Measurements from ENCODE around the gene GRAMD2A.

Gene GRAMD2A

GRCh38 chr15:72217216-72217615 lies 19.6 kb upstream of the GRAMD2A start:
- no peak for DNase-seq (ENCODE audit: low read depth in 2 of 2)

- DNase-seq (ENCODE audit: low read depth in 2 of 2) = no peak
Observed at GRCh38 chr15:72216079-72216478, 18.5 kb upstream of the GRAMD2A start.

GRCh38 chr15:72207558-72208085 lies 10.0 kb upstream of the GRAMD2A start:
- DNase-seq (ENCODE audit: low read depth in 2 of 2) = no peak

GRCh38 chr15:72206677-72207000 lies 9.1 kb upstream of the GRAMD2A start:
- no peak for DNase-seq (ENCODE audit: low read depth in 2 of 2)

GRCh38 chr15:72205896-72206676 lies 8.5 kb upstream of the GRAMD2A start:
- no peak for DNase-seq (ENCODE audit: low read depth in 2 of 2)

GRCh38 chr15:72205273-72205672 lies 7.7 kb upstream of the GRAMD2A start:
- DNase-seq (ENCODE audit: low read depth in 2 of 2) = no peak

GRCh38 chr15:72203507-72203837 lies 5.9 kb upstream of the GRAMD2A start:
- no peak for DNase-seq (ENCODE audit: low read depth in 2 of 2)

GRCh38 chr15:72202801-72203506 lies 5.4 kb upstream of the GRAMD2A start:
- no peak for DNase-seq (ENCODE audit: low read depth in 2 of 2)

GRCh38 chr15:72202302-72202701 lies 4.7 kb upstream of the GRAMD2A start:
- no peak for DNase-seq (ENCODE audit: low read depth in 2 of 2)

- no peak for DNase-seq (ENCODE audit: low read depth in 2 of 2)
Observed at GRCh38 chr15:72201391-72201921, 3.9 kb upstream of the GRAMD2A start.

GRCh38 chr15:72200395-72201237 lies 3.0 kb upstream of the GRAMD2A start:
- no peak for DNase-seq (ENCODE audit: low read depth in 2 of 2)

- DNase-seq (ENCODE audit: low read depth in 2 of 2) = peak; percentile 45 to 52
Observed at GRCh38 chr15:72199721-72200212, 2.2 kb upstream of the GRAMD2A start.

GRCh38 chr15:72199205-72199515 lies 1.6 kb upstream of the GRAMD2A start:
- DNase-seq (ENCODE audit: low read depth in 2 of 2) = no peak

GRCh38 chr15:72198356-72199204 lies 993 bp upstream of the GRAMD2A start:
- no peak for DNase-seq (ENCODE audit: low read depth in 2 of 2)

GRCh38 chr15:72197041-72197459 lies 537 bp downstream of the GRAMD2A start:
- DNase-seq (ENCODE audit: low read depth in 2 of 2) = no peak

GRCh38 chr15:72196409-72197040 lies 1.1 kb downstream of the GRAMD2A start:
- DNase-seq (ENCODE audit: low read depth in 2 of 2) = no peak

- DNase-seq (ENCODE audit: low read depth in 2 of 2) = no peak
Observed at GRCh38 chr15:72195101-72195511, 2.5 kb downstream of the GRAMD2A start.

GRCh38 chr15:72193836-72194396 lies 3.7 kb downstream of the GRAMD2A start:
- no peak for DNase-seq (ENCODE audit: low read depth in 2 of 2)

GRCh38 chr15:72192416-72192815 lies 5.2 kb downstream of the GRAMD2A start:
- DNase-seq (ENCODE audit: low read depth in 2 of 2) = no peak

GRCh38 chr15:72189250-72189902 lies 8.2 kb downstream of the GRAMD2A start:
- no peak for DNase-seq (ENCODE audit: low read depth in 2 of 2)

All from stimulated activated CD8-positive, alpha-beta memory T cell treated with anti-CD3 and anti-CD28 coated beads, Interleukin-7, amount 100 ng/mL, for 1 hour (primary cell).